Left renal pelvis (tissue), 4 donors: ENCODE measurements around the gene SSH3. TPM values are rescaled to one million over a fixed set of nuclear protein-coding genes. Genes with fewer than 3 reads are reported as not detected.

Experiments
- DNase-seq, 4 donors: peaks; one replicate each; pipeline ENCODE4 v3.0.0-alpha.2; 2013; ENCODE audit warnings: low read depth in 4 of 4, low spot score in 3 of 4
- polyA plus RNA-seq, 4 donors: library from polyadenylated mRNA; unstranded; fragments of 120-200 nt; gene quantifications; one replicate each; pipeline ENCODE4 v1.2.1, GENCODE V29; 2013; ENCODE audit not compliant: insufficient read length in 4 of 4

SSH3 gene
- polyA plus RNA-seq, 4 donors, result 16.6 to 37.2 (median 24.5) TPM

- no peak for DNase-seq
Observed at GRCh38 chr11:67345247-67345919, 42.1 kb downstream of the SSH3 start.

- no peak for DNase-seq
Observed at GRCh38 chr11:67345920-67346819, 42.8 kb downstream of the SSH3 start.

- DNase-seq, result no peak
Observed at GRCh38 chr11:67347964-67348749, 44.8 kb downstream of the SSH3 start.

GRCh38 chr11:67349036-67349435 lies 45.7 kb downstream of the SSH3 start:
- DNase-seq, result no peak

- no peak for DNase-seq
Observed at GRCh38 chr11:67349457-67349856, 46.1 kb downstream of the SSH3 start.

- DNase-seq, result no peak
Observed at GRCh38 chr11:67349928-67350465, 46.7 kb downstream of the SSH3 start.

- no peak for DNase-seq
Observed at GRCh38 chr11:67351275-67352005, 48.1 kb downstream of the SSH3 start.

GRCh38 chr11:67352546-67353316 lies 49.4 kb downstream of the SSH3 start:
- DNase-seq, result no peak

- DNase-seq, result peak in 3 of 4 donors; percentile 84 to 88 (median 84)
Observed at GRCh38 chr11:67353317-67354074, 50.2 kb downstream of the SSH3 start, which contains the start of gene POLD4. TSS of gene POLD4 (minus strand) at chr11:67353546. CDS start at chr11:67353399, 147 bp downstream.

GRCh38 chr11:67354075-67355022 lies 51.0 kb downstream of the SSH3 start:
- no peak for DNase-seq

- DNase-seq, result no peak
Observed at GRCh38 chr11:67355023-67355793, 51.9 kb downstream of the SSH3 start.

- no peak for DNase-seq
Observed at GRCh38 chr11:67355794-67356386, 52.6 kb downstream of the SSH3 start.

- no peak for DNase-seq
Observed at GRCh38 chr11:67356387-67356863, 53.1 kb downstream of the SSH3 start.

GRCh38 chr11:67356864-67357561 lies 53.7 kb downstream of the SSH3 start:
- DNase-seq, result no peak

- DNase-seq, result no peak
Observed at GRCh38 chr11:67357831-67358670, 54.7 kb downstream of the SSH3 start.
